Activated T-helper 2 cell treated with anti-CD3 and anti-CD28 coated beads, Interferon-gamma antibody, Interleukin-2, Interleukin-4, amounts not matched to agents 10 μg/mL and 5 μg/mL and 100 μg/mL, durations not matched to agents 14 hours and 24 hours and 36 hours (primary cell): Measurements from ENCODE around the gene SBNO2. TPM values are rescaled to one million over a fixed set of nuclear protein-coding genes. Genes with fewer than 3 reads are reported as not detected.

ENCODE experiments used
- DNase-seq: peaks from one replicate; pipeline ENCODE4 v3.0.0; 2021; ENCODE audit warnings: low spot score
- H3K27ac Mint-ChIP-seq: one replicate; pipeline ENCODE4 v1.8.0; 2021; ENCODE audit warnings: mixed read lengths
- H3K27me3 Mint-ChIP-seq: one replicate; pipeline ENCODE4 v1.8.0; 2021; ENCODE audit warnings: low read depth, mixed read lengths
- H3K36me3 Mint-ChIP-seq: one replicate; pipeline ENCODE4 v1.8.0; 2021; ENCODE audit warnings: low read depth, mixed read lengths
- H3K4me1 Mint-ChIP-seq: one replicate; pipeline ENCODE4 v1.8.0; 2021; ENCODE audit warnings: low read depth, mixed read lengths
- H3K4me3 Mint-ChIP-seq: one replicate; pipeline ENCODE4 v1.8.0; 2021; ENCODE audit warnings: low read depth, mild to moderate bottlenecking, moderate library complexity, mixed read lengths
- H3K9me3 Mint-ChIP-seq: one replicate; pipeline ENCODE4 v1.8.0; 2021; ENCODE audit warnings: mixed read lengths
- intact Hi-C: fragments of 100-400 bp; cut with micrococcal nuclease; formaldehyde crosslinking; loops from one replicate; pipeline ENCODE4 v1.15.1; 2023
- total RNA-seq: library from RNA; stranded (reverse); gene quantifications from 2 replicates; pipeline ENCODE4 v1.2.3, GENCODE V29; 2022

The SBNO2 gene
- total RNA-seq, 1 donor from 2014 or later: 82.8 TPM

GRCh38 chr19:1087813-1088415, 86.2 kb downstream of the SBNO2 start:
- DNase-seq: peak; percentile 56
- H3K4me1 Mint-ChIP-seq: peaks cover 7% of the 10 kb centered on the region

GRCh38 chr19:1086613-1087012, 87.5 kb downstream of the SBNO2 start:
- peaks cover 9% of the 10 kb centered on the region for H3K4me1 Mint-ChIP-seq
- H3K36me3 Mint-ChIP-seq: peaks cover 61% of the 10 kb centered on the region
- H3K4me3 Mint-ChIP-seq: no peak overlapping the region
- no peak for DNase-seq
- intact Hi-C loops: loop anchor here (10.0 kb wide), 1 partner anchor 162 kb away; the partner anchor contains the start of gene ARID3A
- H3K9me3 Mint-ChIP-seq: no peaks in the 10 kb centered on the region
- no peak overlapping the region for H3K27ac Mint-ChIP-seq
- H3K27me3 Mint-ChIP-seq: no peaks in the 10 kb centered on the region

More at GRCh38 chr19:1087813-1088415, 86.2 kb downstream of the SBNO2 start:
- H3K27me3 Mint-ChIP-seq: no peaks in the 10 kb centered on the region
- H3K36me3 Mint-ChIP-seq: peaks cover 53% of the 10 kb centered on the region
- no peaks in the 10 kb centered on the region for H3K9me3 Mint-ChIP-seq
- peak overlapping the region; percentile 7 for H3K4me3 Mint-ChIP-seq
- intact Hi-C loops: loop anchor here (10.0 kb wide), 1 partner anchor 163 kb away; the partner anchor contains the start of gene ARID3A
- peak overlapping the region; percentile 84 for H3K27ac Mint-ChIP-seq

GRCh38 chr19:1085676-1086442, 88.2 kb downstream of the SBNO2 start:
- intact Hi-C loops: loop anchor here (10.0 kb wide), 1 partner anchor 161 kb away; the partner anchor contains the start of gene ARID3A
- H3K9me3 Mint-ChIP-seq: no peaks in the 10 kb centered on the region
- DNase-seq: no peak

GRCh38 chr19:1085053-1085658, 88.9 kb downstream of the SBNO2 start:
- H3K27ac Mint-ChIP-seq: peak overlapping the region; percentile 69
- peaks cover 66% of the 10 kb centered on the region for H3K36me3 Mint-ChIP-seq
- no peak overlapping the region for H3K4me3 Mint-ChIP-seq
- H3K9me3 Mint-ChIP-seq: no peaks in the 10 kb centered on the region
- no peaks in the 10 kb centered on the region for H3K27me3 Mint-ChIP-seq
- H3K4me1 Mint-ChIP-seq: peaks cover 15% of the 10 kb centered on the region
- no peak for DNase-seq
- intact Hi-C loops: loop anchor here (10.0 kb wide), 1 partner anchor 160 kb away; the partner anchor contains the start of gene ARID3A

More at GRCh38 chr19:1085676-1086442, 88.2 kb downstream of the SBNO2 start:
- peak overlapping the region; percentile 69 for H3K27ac Mint-ChIP-seq
- peaks cover 12% of the 10 kb centered on the region for H3K4me1 Mint-ChIP-seq
- no peak overlapping the region for H3K4me3 Mint-ChIP-seq
- H3K36me3 Mint-ChIP-seq: peaks cover 63% of the 10 kb centered on the region
- no peaks in the 10 kb centered on the region for H3K27me3 Mint-ChIP-seq

GRCh38 chr19:1084024-1084868, 89.8 kb downstream of the SBNO2 start:
- H3K27me3 Mint-ChIP-seq: no peaks in the 10 kb centered on the region
- intact Hi-C loops: loop anchor here (10.0 kb wide), 1 partner anchor 159 kb away; the partner anchor contains the start of gene ARID3A
- H3K4me3 Mint-ChIP-seq: no peak overlapping the region
- H3K36me3 Mint-ChIP-seq: peaks cover 74% of the 10 kb centered on the region
- no peak for DNase-seq
- no peaks in the 10 kb centered on the region for H3K9me3 Mint-ChIP-seq
- peaks cover 15% of the 10 kb centered on the region for H3K4me1 Mint-ChIP-seq
- H3K27ac Mint-ChIP-seq: peak overlapping the region; percentile 28

- H3K36me3 Mint-ChIP-seq: peaks cover 76% of the 10 kb centered on the region
- intact Hi-C loops: loop anchor here (10.0 kb wide), 1 partner anchor 158 kb away; the partner anchor contains the start of gene ARID3A
- no peaks in the 10 kb centered on the region for H3K27me3 Mint-ChIP-seq
- no peaks in the 10 kb centered on the region for H3K9me3 Mint-ChIP-seq
- H3K27ac Mint-ChIP-seq: no peak overlapping the region
- H3K4me3 Mint-ChIP-seq: no peak overlapping the region
- no peak for DNase-seq
- peaks cover 15% of the 10 kb centered on the region for H3K4me1 Mint-ChIP-seq
Observed at GRCh38 chr19:1082928-1083816, 90.9 kb downstream of the SBNO2 start.

- Mint-ChIP-seq H3K36me3 (peaks cover 76% of the 10 kb centered on the region), H3K4me3 (no peak overlapping the region), H3K4me1 (peaks cover 11% of the 10 kb centered on the region), H3K27me3 (no peaks in the 10 kb centered on the region), H3K27ac (no peak overlapping the region), H3K9me3 (no peaks in the 10 kb centered on the region)
- intact Hi-C loops: loop anchor here (10.0 kb wide), 1 partner anchor 158 kb away; the partner anchor contains the start of gene ARID3A
- peak; percentile 79 for DNase-seq
Observed at GRCh38 chr19:1082165-1082927, 91.7 kb downstream of the SBNO2 start.

GRCh38 chr19:1081301-1082164, 92.5 kb downstream of the SBNO2 start:
- Mint-ChIP-seq H3K36me3 (peaks cover 81% of the 10 kb centered on the region), H3K4me3 (no peak overlapping the region), H3K9me3 (no peaks in the 10 kb centered on the region), H3K27me3 (no peaks in the 10 kb centered on the region), H3K27ac (peak overlapping the region; percentile 65), H3K4me1 (peaks cover 16% of the 10 kb centered on the region)
- intact Hi-C loops: loop anchor here (10.0 kb wide), 1 partner anchor 157 kb away; the partner anchor contains the start of gene ARID3A
- DNase-seq: no peak

- peaks cover 84% of the 10 kb centered on the region for H3K36me3 Mint-ChIP-seq
- H3K27me3 Mint-ChIP-seq: no peaks in the 10 kb centered on the region
- no peak for DNase-seq
- no peak overlapping the region for H3K27ac Mint-ChIP-seq
- no peaks in the 10 kb centered on the region for H3K9me3 Mint-ChIP-seq
- intact Hi-C loops: loop anchor here (10.0 kb wide), 1 partner anchor 156 kb away; the partner anchor contains the start of gene ARID3A
- H3K4me1 Mint-ChIP-seq: peaks cover 23% of the 10 kb centered on the region
- no peak overlapping the region for H3K4me3 Mint-ChIP-seq
Observed at GRCh38 chr19:1080360-1081161, 93.5 kb downstream of the SBNO2 start.
